ENCODE data around the gene LHFPL2.

LHFPL2 gene

GRCh38 chr5:78593465-78593864, 55.1 kb downstream of the LHFPL2 start:
- DNase-seq (ENCODE audit: low spot score in 2 of 2) (no peak), ATAC-seq (replicated peaks; ENCODE audit: extremely low read depth, poor library complexity, severe bottlenecking) (no peak)
- Mint-ChIP-seq H3K27me3 (peaks cover 42% of the 10 kb centered on the region), H3K9me3 (no peaks in the 10 kb centered on the region), H3K27ac (ENCODE audit: low read depth) (no peak overlapping the region), H3K4me3 (no peak overlapping the region), H3K36me3 (ENCODE audit: insufficient read depth) (no peaks in the 10 kb centered on the region), H3K4me1 (no peaks in the 10 kb centered on the region)

- H3K4me3 Mint-ChIP-seq: no peak overlapping the region
- H3K4me1 Mint-ChIP-seq: no peaks in the 10 kb centered on the region
- DNase-seq (ENCODE audit: low spot score in 2 of 2) (no peak), ATAC-seq (replicated peaks; ENCODE audit: extremely low read depth, poor library complexity, severe bottlenecking) (no peak)
- H3K27ac Mint-ChIP-seq (ENCODE audit: low read depth): no peak overlapping the region
- no peaks in the 10 kb centered on the region for H3K36me3 Mint-ChIP-seq (ENCODE audit: insufficient read depth)
- peaks cover 42% of the 10 kb centered on the region for H3K27me3 Mint-ChIP-seq
- H3K9me3 Mint-ChIP-seq: no peaks in the 10 kb centered on the region
These were observed 55.7 kb downstream of the LHFPL2 start for GRCh38 chr5:78592735-78593386.

- H3K4me3 Mint-ChIP-seq: no peak overlapping the region
- H3K9me3 Mint-ChIP-seq: no peaks in the 10 kb centered on the region
- no peaks in the 10 kb centered on the region for H3K36me3 Mint-ChIP-seq (ENCODE audit: insufficient read depth)
- DNase-seq (ENCODE audit: low spot score in 2 of 2) (no peak), ATAC-seq (replicated peaks; ENCODE audit: extremely low read depth, poor library complexity, severe bottlenecking) (no peak)
- H3K27ac Mint-ChIP-seq (ENCODE audit: low read depth): no peak overlapping the region
- H3K4me1 Mint-ChIP-seq: no peaks in the 10 kb centered on the region
- H3K27me3 Mint-ChIP-seq: peaks cover 39% of the 10 kb centered on the region
These were observed 56.4 kb downstream of the LHFPL2 start for GRCh38 chr5:78591972-78592700.

- no peaks in the 10 kb centered on the region for H3K9me3 Mint-ChIP-seq
- H3K27me3 Mint-ChIP-seq: peaks cover 34% of the 10 kb centered on the region
- H3K27ac Mint-ChIP-seq (ENCODE audit: low read depth): no peak overlapping the region
- H3K4me1 Mint-ChIP-seq: no peaks in the 10 kb centered on the region
- ATAC-seq (replicated peaks; ENCODE audit: extremely low read depth, poor library complexity, severe bottlenecking): no peak
- no peak for DNase-seq (ENCODE audit: low spot score in 2 of 2)
- H3K4me3 Mint-ChIP-seq: no peak overlapping the region
- no peaks in the 10 kb centered on the region for H3K36me3 Mint-ChIP-seq (ENCODE audit: insufficient read depth)
These were observed 57.4 kb downstream of the LHFPL2 start for GRCh38 chr5:78591138-78591612.

GRCh38 chr5:78589923-78590322, 58.6 kb downstream of the LHFPL2 start:
- Mint-ChIP-seq H3K27ac (ENCODE audit: low read depth) (no peak overlapping the region), H3K4me1 (no peaks in the 10 kb centered on the region), H3K27me3 (peaks cover 45% of the 10 kb centered on the region), H3K4me3 (no peak overlapping the region), H3K36me3 (ENCODE audit: insufficient read depth) (no peaks in the 10 kb centered on the region), H3K9me3 (no peaks in the 10 kb centered on the region)
- no peak for DNase-seq (ENCODE audit: low spot score in 2 of 2)
- ATAC-seq (replicated peaks; ENCODE audit: extremely low read depth, poor library complexity, severe bottlenecking): no peak

GRCh38 chr5:78588507-78588906, 60.1 kb downstream of the LHFPL2 start:
- Mint-ChIP-seq H3K27ac (ENCODE audit: low read depth) (no peak overlapping the region), H3K4me3 (no peak overlapping the region), H3K4me1 (no peaks in the 10 kb centered on the region), H3K9me3 (no peaks in the 10 kb centered on the region), H3K27me3 (peaks cover 37% of the 10 kb centered on the region), H3K36me3 (ENCODE audit: insufficient read depth) (no peaks in the 10 kb centered on the region)
- ATAC-seq (replicated peaks; ENCODE audit: extremely low read depth, poor library complexity, severe bottlenecking) (no peak), DNase-seq (ENCODE audit: low spot score in 2 of 2) (no peak)

GRCh38 chr5:78587775-78588291, 60.7 kb downstream of the LHFPL2 start:
- no peak for DNase-seq (ENCODE audit: low spot score in 2 of 2)
- Mint-ChIP-seq H3K9me3 (no peaks in the 10 kb centered on the region), H3K36me3 (ENCODE audit: insufficient read depth) (no peaks in the 10 kb centered on the region), H3K27ac (ENCODE audit: low read depth) (no peak overlapping the region), H3K4me1 (no peaks in the 10 kb centered on the region), H3K4me3 (no peak overlapping the region), H3K27me3 (peaks cover 31% of the 10 kb centered on the region)
- no peak for ATAC-seq (replicated peaks; ENCODE audit: extremely low read depth, poor library complexity, severe bottlenecking)

- no peak overlapping the region for H3K4me3 Mint-ChIP-seq
- H3K4me1 Mint-ChIP-seq: no peaks in the 10 kb centered on the region
- peaks cover 25% of the 10 kb centered on the region for H3K27me3 Mint-ChIP-seq
- ATAC-seq (replicated peaks; ENCODE audit: extremely low read depth, poor library complexity, severe bottlenecking) (no peak), DNase-seq (ENCODE audit: low spot score in 2 of 2) (no peak)
- no peaks in the 10 kb centered on the region for H3K9me3 Mint-ChIP-seq
- H3K36me3 Mint-ChIP-seq (ENCODE audit: insufficient read depth): no peaks in the 10 kb centered on the region
- H3K27ac Mint-ChIP-seq (ENCODE audit: low read depth): no peak overlapping the region
These were observed 61.3 kb downstream of the LHFPL2 start for GRCh38 chr5:78587081-78587774.

GRCh38 chr5:78586251-78586650, 62.3 kb downstream of the LHFPL2 start:
- H3K9me3 Mint-ChIP-seq: no peaks in the 10 kb centered on the region
- H3K36me3 Mint-ChIP-seq (ENCODE audit: insufficient read depth): no peaks in the 10 kb centered on the region
- DNase-seq (ENCODE audit: low spot score in 2 of 2): no peak
- peaks cover 18% of the 10 kb centered on the region for H3K27me3 Mint-ChIP-seq
- no peak for ATAC-seq (replicated peaks; ENCODE audit: extremely low read depth, poor library complexity, severe bottlenecking)
- H3K27ac Mint-ChIP-seq (ENCODE audit: low read depth): no peak overlapping the region
- H3K4me1 Mint-ChIP-seq: no peaks in the 10 kb centered on the region
- no peak overlapping the region for H3K4me3 Mint-ChIP-seq

- Mint-ChIP-seq H3K27ac (ENCODE audit: low read depth) (no peak overlapping the region), H3K27me3 (no peaks in the 10 kb centered on the region), H3K4me3 (no peak overlapping the region), H3K36me3 (ENCODE audit: insufficient read depth) (no peaks in the 10 kb centered on the region), H3K9me3 (no peaks in the 10 kb centered on the region), H3K4me1 (no peaks in the 10 kb centered on the region)
- DNase-seq (ENCODE audit: low spot score in 2 of 2) (no peak), ATAC-seq (replicated peaks; ENCODE audit: extremely low read depth, poor library complexity, severe bottlenecking) (no peak)
These were observed 70.6 kb downstream of the LHFPL2 start for GRCh38 chr5:78578015-78578414.

GRCh38 chr5:78577071-78577807, 71.3 kb downstream of the LHFPL2 start:
- H3K9me3 Mint-ChIP-seq: no peaks in the 10 kb centered on the region
- H3K4me1 Mint-ChIP-seq: no peaks in the 10 kb centered on the region
- H3K36me3 Mint-ChIP-seq (ENCODE audit: insufficient read depth): no peaks in the 10 kb centered on the region
- no peak for ATAC-seq (replicated peaks; ENCODE audit: extremely low read depth, poor library complexity, severe bottlenecking)
- peaks cover under 1% of the 10 kb centered on the region for H3K27me3 Mint-ChIP-seq
- DNase-seq (ENCODE audit: low spot score in 2 of 2): no peak
- H3K27ac Mint-ChIP-seq (ENCODE audit: low read depth): no peak overlapping the region
- H3K4me3 Mint-ChIP-seq: no peak overlapping the region

GRCh38 chr5:78576376-78576775, 72.2 kb downstream of the LHFPL2 start:
- Mint-ChIP-seq H3K36me3 (ENCODE audit: insufficient read depth) (no peaks in the 10 kb centered on the region), H3K4me1 (no peaks in the 10 kb centered on the region), H3K4me3 (no peak overlapping the region), H3K27ac (ENCODE audit: low read depth) (no peak overlapping the region), H3K9me3 (no peaks in the 10 kb centered on the region), H3K27me3 (peaks cover 8% of the 10 kb centered on the region)
- ATAC-seq (replicated peaks; ENCODE audit: extremely low read depth, poor library complexity, severe bottlenecking) (no peak), DNase-seq (ENCODE audit: low spot score in 2 of 2) (no peak)

Measured in central memory CD8-positive, alpha-beta T cell (primary cell).